A673 (cell line): ENCODE results near the gene SF3A2. TPM values are rescaled to one million over a fixed set of nuclear protein-coding genes. Genes with fewer than 3 reads are reported as not detected.

ENCODE experiments used
- BruUV-seq: library from RNA; stranded (reverse); fragments of 400-500 nt; replicated peaks from 2 replicates; lab custom pipeline; 2021; lab: Mats Ljungman, UMichigan
- CTCF ChIA-PET: fragments of 300-600 bp; sonication (Branson Sonifier 250); formaldehyde crosslinking; loops from one replicate; lab custom pipeline; 2022; ENCODE audit warnings: antibody characterized with exemption; lab: Charles Lee
- POLR2A ChIA-PET: fragments of 300-600 bp; sonication (Branson Sonifier 250); formaldehyde crosslinking; loops from one replicate; lab custom pipeline; 2022; ENCODE audit warnings: antibody characterized with exemption; ENCODE audit not compliant: low non-redundant PET; lab: Charles Lee
- DNase-seq: peaks from one replicate; pipeline ENCODE4 v3.0.0-alpha.2; 2015; ENCODE audit warnings: low spot score
- H3K27ac ChIP-seq: fragments of 200-600 bp; sonication (generic); 2 replicates; pipeline ENCODE4 v1.5.1; 2016; ENCODE audit warnings: mixed run types, low read depth, mild to moderate bottlenecking, mixed read lengths, antibody characterized with exemption, low read length; ENCODE audit not compliant: poor library complexity, severe bottlenecking
- H3K27me3 ChIP-seq: fragments of 200-600 bp; sonication (generic); replicated peaks from 2 replicates; pipeline ENCODE4 v1.6.1; 2017; ENCODE audit warnings: mixed run types, low read depth, mild to moderate bottlenecking, mixed read lengths, antibody characterized with exemption, low read length; ENCODE audit not compliant: insufficient read depth, poor library complexity
- H3K36me3 ChIP-seq: fragments of 200-600 bp; sonication (generic); 2 replicates; pipeline ENCODE4 v1.6.1; 2016; ENCODE audit warnings: mixed run types, mild to moderate bottlenecking, mixed read lengths, antibody characterized with exemption, low read length; ENCODE audit not compliant: insufficient read depth, poor library complexity, severe bottlenecking
- H3K4me1 ChIP-seq: fragments of 200-600 bp; sonication (generic); 2 replicates; pipeline ENCODE4 v1.6.1; 2017; ENCODE audit warnings: mixed run types, mild to moderate bottlenecking, mixed read lengths, antibody characterized with exemption, low read length; ENCODE audit not compliant: insufficient read depth, poor library complexity, severe bottlenecking
- H3K4me3 ChIP-seq: fragments of 200-600 bp; sonication (generic); 2 replicates; pipeline ENCODE4 v1.5.1; 2016; ENCODE audit warnings: low read depth, mixed run types, mild to moderate bottlenecking, mixed read lengths, low read length; ENCODE audit not compliant: poor library complexity, severe bottlenecking
- H3K9me3 ChIP-seq: fragments of 200-600 bp; sonication (generic); 2 replicates; pipeline ENCODE4 v1.6.1; 2016; ENCODE audit warnings: mixed run types, low read depth, mild to moderate bottlenecking, mixed read lengths, antibody characterized with exemption, low read length; ENCODE audit not compliant: poor library complexity, severe bottlenecking
- CTCF ChIP-seq: fragments of 300-800, 200-600 bp; sonication (generic); conservative IDR thresholded peaks from 2 replicates; pipeline ENCODE4 v1.5.1; 2017; ENCODE audit warnings: low read depth, mild to moderate bottlenecking, antibody characterized with exemption, low read length, moderate library complexity, mixed read lengths
- EZH2 ChIP-seq: fragments of 200-600 bp; sonication (generic); IDR thresholded peaks from 2 replicates; pipeline ENCODE4 v1.6.1; 2017; ENCODE audit warnings: borderline replicate concordance, low read depth, mild to moderate bottlenecking, mixed read lengths, antibody characterized with exemption, low read length; ENCODE audit not compliant: poor library complexity, severe bottlenecking
- intact Hi-C: fragments of 100-400 bp; cut with micrococcal nuclease; formaldehyde crosslinking; loops from one replicate; pipeline ENCODE4 v1.10.0; 2022; ENCODE audit not compliant: unreplicated experiment
- total RNA-seq: library from RNA; stranded (reverse); gene quantifications from 2 replicates; pipeline ENCODE4 v1.2.3, GENCODE V29; 2021

The SF3A2 gene
- total RNA-seq, 1 experiment from 2014 or later: 187 TPM

GRCh38 chr19:2236064-2236313, 635 bp upstream of the SF3A2 start:
- intact Hi-C loops: loop anchor here (2.0 to 5.0 kb wide), 2 partner anchors 37 to 401 kb away; no protein-coding TSS in a partner anchor
- ChIA-PET CTCF (interaction anchor here (0.7 kb wide), 1 partner anchor 156 kb away, joined by 3 read pairs; no protein-coding TSS in a partner anchor), POLR2A (interaction anchor here (0.5 kb wide), 1 partner anchor 1102 kb away, joined by 4 read pairs; no protein-coding TSS in a partner anchor)
- H3K4me1 ChIP-seq: peaks cover 35% of the 10 kb centered on the region
- H3K4me3 ChIP-seq: peak overlapping the region; percentile 96
- H3K27me3 ChIP-seq: no peaks in the 10 kb centered on the region
- BruUV-seq: no TSS peak
- no peaks in the 10 kb centered on the region for H3K9me3 ChIP-seq
- no peak for DNase-seq
- H3K27ac ChIP-seq: peak overlapping the region; percentile 88
- TF ChIP-seq EZH2 (no peak), CTCF (no peak)
- peaks cover 42% of the 10 kb centered on the region for H3K36me3 ChIP-seq

- ChIA-PET POLR2A (interaction anchor here (0.5 kb wide), 1 partner anchor 81 kb away, joined by 4 read pairs; no protein-coding TSS in a partner anchor), CTCF (interaction anchor here (0.6 to 1.6 kb wide), 2 partner anchors 25 to 147 kb away, joined by 3 to 5 read pairs; no protein-coding TSS in a partner anchor)
- intact Hi-C loops: loop anchor here (2.0 to 5.0 kb wide), 2 partner anchors 36 to 400 kb away; no protein-coding TSS in a partner anchor
- Histone ChIP-seq H3K4me3 (peak overlapping the region; percentile 96), H3K36me3 (peaks cover 34% of the 10 kb centered on the region), H3K27me3 (no peaks in the 10 kb centered on the region), H3K9me3 (no peaks in the 10 kb centered on the region), H3K4me1 (peaks cover 39% of the 10 kb centered on the region), H3K27ac (peak overlapping the region; percentile 88)
- TSS peak; percentile 42 for BruUV-seq
- DNase-seq: no peak
- TF ChIP-seq EZH2: no peak
- TF ChIP-seq CTCF: no peak
These were observed 636 bp downstream of the SF3A2 start for GRCh38 chr19:2237051-2237868.

GRCh38 chr19:2237869-2238153, 1.2 kb downstream of the SF3A2 start:
- Histone ChIP-seq H3K36me3 (peaks cover 34% of the 10 kb centered on the region), H3K27ac (peak overlapping the region; percentile 88), H3K4me3 (peak overlapping the region; percentile 96), H3K4me1 (peaks cover 39% of the 10 kb centered on the region), H3K27me3 (no peaks in the 10 kb centered on the region), H3K9me3 (no peaks in the 10 kb centered on the region)
- ChIA-PET CTCF (interaction anchor here (1.6 kb wide), 1 partner anchor 24 kb away, joined by 5 read pairs; no protein-coding TSS in a partner anchor), POLR2A (interaction anchor here (0.5 kb wide), 1 partner anchor 82 kb away, joined by 4 read pairs; no protein-coding TSS in a partner anchor)
- intact Hi-C loops: loop anchor here (2.0 to 5.0 kb wide), 2 partner anchors 35 to 399 kb away; no protein-coding TSS in a partner anchor
- DNase-seq: no peak
- no peak for TF ChIP-seq CTCF
- TF ChIP-seq EZH2: no peak
- BruUV-seq: no TSS peak
